NCI-H2081 (cell line): ENCODE results near the gene MRO.
"Not testable (repeated sequence)": the region's sequence is repeated elsewhere in the genome, so short reads cannot be mapped to it uniquely, and the experiment has no call there.

Experiments
- DNase-seq, 2 experiments: peaks; one replicate each; lab custom pipeline; 2025; lab: John Stamatoyannopoulos, UW

The MRO gene

GRCh38 chr18:50791599-50792438 is 28.0 kb downstream of the MRO start:
- no peak for DNase-seq

GRCh38 chr18:50790948-50791347 is 28.9 kb downstream of the MRO start:
- DNase-seq, result no peak

GRCh38 chr18:50790241-50790640 is 29.6 kb downstream of the MRO start:
- no peak for DNase-seq

GRCh38 chr18:50788284-50788683 is 31.5 kb downstream of the MRO start:
- DNase-seq, result no peak

GRCh38 chr18:50786864-50787263 is 33.0 kb downstream of the MRO start:
- DNase-seq, result no peak

- DNase-seq, result no peak
These were observed 36.3 kb downstream of the MRO start for GRCh38 chr18:50783553-50783952.

- not testable (repeated sequence) for DNase-seq
These were observed 40.8 kb downstream of the MRO start for GRCh38 chr18:50779021-50779420.

- DNase-seq, result no peak
These were observed 43.4 kb downstream of the MRO start for GRCh38 chr18:50776383-50776782.

- DNase-seq, result no peak
These were observed 44.1 kb downstream of the MRO start for GRCh38 chr18:50775726-50776125.

GRCh38 chr18:50775207-50775606 is 44.6 kb downstream of the MRO start:
- DNase-seq, result no peak

- no peak for DNase-seq
These were observed 50.4 kb downstream of the MRO start for GRCh38 chr18:50769463-50769862.

GRCh38 chr18:50757358-50757757 is 62.5 kb downstream of the MRO start:
- DNase-seq, result no peak

GRCh38 chr18:50754297-50754696 is 65.5 kb downstream of the MRO start:
- DNase-seq, result no peak

GRCh38 chr18:50753311-50753710 is 66.5 kb downstream of the MRO start:
- DNase-seq, result no peak

- no peak for DNase-seq
These were observed 67.9 kb downstream of the MRO start for GRCh38 chr18:50751947-50752346.

GRCh38 chr18:50751490-50751889 is 68.3 kb downstream of the MRO start:
- DNase-seq, result no peak

- no peak for DNase-seq
These were observed 69.3 kb downstream of the MRO start for GRCh38 chr18:50750546-50750945.

- no peak for DNase-seq
These were observed 69.9 kb downstream of the MRO start for GRCh38 chr18:50749945-50750344.

- DNase-seq, result no peak
These were observed 70.4 kb downstream of the MRO start for GRCh38 chr18:50749421-50749820.

GRCh38 chr18:50748243-50749229 is 71.3 kb downstream of the MRO start:
- no peak for DNase-seq

- no peak for DNase-seq
These were observed 72.0 kb downstream of the MRO start for GRCh38 chr18:50747849-50748242.

GRCh38 chr18:50745945-50746344 is 73.9 kb downstream of the MRO start:
- DNase-seq, result no peak
